ENCODE measurements around the gene STX4. TPM values are rescaled to one million over a fixed set of nuclear protein-coding genes. Genes with fewer than 3 reads are reported as not detected.

The STX4 gene
- total and polyA plus RNA-seq, 9 of the 15 experiments (the other 6 are each of a cell fraction or from before 2014, with no cell fraction given): 3.2 to 48.0 (median 21.5) TPM

DNA sequence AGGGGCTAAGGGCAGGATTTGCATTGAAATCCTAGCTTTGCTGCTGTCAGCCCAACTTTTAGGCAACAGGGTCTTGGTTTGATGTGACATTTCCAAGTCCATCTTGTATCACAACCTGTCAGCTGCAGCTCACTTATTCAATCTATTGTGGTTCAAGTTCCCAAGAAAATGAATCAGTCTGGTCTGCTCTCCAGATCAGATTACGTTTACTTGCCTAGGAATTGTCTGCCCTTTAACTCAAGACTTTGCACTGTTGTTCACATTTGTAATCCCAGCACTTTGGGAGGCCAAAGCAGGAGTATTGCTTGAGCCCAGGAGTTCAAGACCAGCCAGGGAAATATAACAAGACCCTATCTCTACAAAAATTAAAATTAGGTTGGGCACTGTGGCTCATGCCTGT lies 10.0 kb downstream of the STX4 start:
- no TSS peak for BruUV-seq (replicated peaks)
- no peak for FAIRE-seq
- DNase-seq (ENCODE audit: extremely low read depth in 1 of 4, low spot score in 3 of 4): no peak
- Histone ChIP-seq H3K36me3 (ENCODE audit: control insufficient read depth, insufficient read depth, low read length) (peaks cover 23% of the 10 kb centered on the region; the same call in 2 of the 3 replicates), H2AFZ (ENCODE audit: low read depth, low read length) (no peak overlapping the region), H3K27ac (ENCODE audit: extremely low read depth, low read depth, low read length) (no peak overlapping the region), H3K9me3 (replicated peaks; ENCODE audit: control insufficient read depth, insufficient read depth, low read depth, low read length) (no peaks in the 10 kb centered on the region), H3K9me1 (ENCODE audit: control insufficient read depth, insufficient read depth, low read length) (no peaks in the 10 kb centered on the region), H3K4me2 (ENCODE audit: insufficient read depth, low read length) (no peak overlapping the region), H3K4me1 (replicated peaks in 1 of 2; ENCODE audit: control insufficient read depth in 2 of 2, insufficient read depth in 2 of 2, low read length in 2 of 2) (peaks cover 0 to 13% of the 10 kb centered on the region in 2 experiments; a peak in 2 of 5 replicates), H3K4me3 (no peak overlapping the region), H3K9ac (ENCODE audit: insufficient read depth in 1 of 2, low read depth in 2 of 2, low read length in 2 of 2) (no peak overlapping the region), H4K20me1 (replicated peaks; ENCODE audit: control insufficient read depth, insufficient read depth, low read length) (no peaks in the 10 kb centered on the region), H3K79me2 (ENCODE audit: control insufficient read depth, insufficient read depth, low read length) (no peaks in the 10 kb centered on the region), H3K27me3 (ENCODE audit: control insufficient read depth in 2 of 2, insufficient read depth in 2 of 2, low read length in 2 of 2) (no peaks in the 10 kb centered on the region)
- WGBS (ENCODE audit: insufficient coverage, low coverage, missing lambda C conversion rate): 50% methylated on average over 1 of the region's 1 CpG
- no peak for ATAC-seq
- intact Hi-C loops (cut with micrococcal nuclease) (no loop called here), in situ Hi-C loops (cut with MboI) (no loop called here)
- CTCF ChIA-PET (ENCODE audit: low intra/inter-chr PET ratio): interaction anchor here (0.6 kb wide), 1 partner anchor 57 kb away, joined by 3 read pairs; no protein-coding TSS in a partner anchor
- POLR2A ChIA-PET: interaction anchor here (0.6 to 1.0 kb wide), 5 partner anchors 12 to 146 kb away, joined by 3 to 5 read pairs (median 4); partner anchors contain the start of gene ZNF668
- no peak for TF ChIP-seq NELFE (IDR thresholded peaks at IDR 0.05; ENCODE audit: insufficient read depth, insufficient read length)
- TF ChIP-seq HNRNPLL (IDR thresholded peaks at IDR 0.05; ENCODE audit: low read depth, low read length, poor library complexity, severe bottlenecking): no peak
- no peak for TF ChIP-seq ZMIZ1 (IDR thresholded peaks at IDR 0.05; ENCODE audit: low read depth in 2 of 2, low read length in 2 of 2)
- TF ChIP-seq IFI16 (CRISPR knock-in tag; IDR thresholded peaks at IDR 0.05): no peak
- TF ChIP-seq, protein P1, sequence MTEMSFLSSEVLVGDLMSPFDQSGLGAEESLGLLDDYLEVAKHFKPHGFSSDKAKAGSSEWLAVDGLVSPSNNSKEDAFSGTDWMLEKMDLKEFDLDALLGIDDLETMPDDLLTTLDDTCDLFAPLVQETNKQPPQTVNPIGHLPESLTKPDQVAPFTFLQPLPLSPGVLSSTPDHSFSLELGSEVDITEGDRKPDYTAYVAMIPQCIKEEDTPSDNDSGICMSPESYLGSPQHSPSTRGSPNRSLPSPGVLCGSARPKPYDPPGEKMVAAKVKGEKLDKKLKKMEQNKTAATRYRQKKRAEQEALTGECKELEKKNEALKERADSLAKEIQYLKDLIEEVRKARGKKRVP (CRISPR knock-in tag; IDR thresholded peaks at IDR 0.05): no peak
- TF ChIP-seq RBBP5 (IDR thresholded peaks at IDR 0.05; ENCODE audit: borderline replicate concordance, insufficient read depth, low read length, poor library complexity, severe bottlenecking): no peak
- no peak for TF ChIP-seq HNRNPL (IDR thresholded peaks at IDR 0.05; ENCODE audit: low read depth, low read length)
- TF ChIP-seq CGGBP1 (CRISPR knock-in tag; IDR thresholded peaks at IDR 0.05): no peak
- TF ChIP-seq YBX1 (IDR thresholded peaks at IDR 0.05): no peak
- TF ChIP-seq, protein P2, sequence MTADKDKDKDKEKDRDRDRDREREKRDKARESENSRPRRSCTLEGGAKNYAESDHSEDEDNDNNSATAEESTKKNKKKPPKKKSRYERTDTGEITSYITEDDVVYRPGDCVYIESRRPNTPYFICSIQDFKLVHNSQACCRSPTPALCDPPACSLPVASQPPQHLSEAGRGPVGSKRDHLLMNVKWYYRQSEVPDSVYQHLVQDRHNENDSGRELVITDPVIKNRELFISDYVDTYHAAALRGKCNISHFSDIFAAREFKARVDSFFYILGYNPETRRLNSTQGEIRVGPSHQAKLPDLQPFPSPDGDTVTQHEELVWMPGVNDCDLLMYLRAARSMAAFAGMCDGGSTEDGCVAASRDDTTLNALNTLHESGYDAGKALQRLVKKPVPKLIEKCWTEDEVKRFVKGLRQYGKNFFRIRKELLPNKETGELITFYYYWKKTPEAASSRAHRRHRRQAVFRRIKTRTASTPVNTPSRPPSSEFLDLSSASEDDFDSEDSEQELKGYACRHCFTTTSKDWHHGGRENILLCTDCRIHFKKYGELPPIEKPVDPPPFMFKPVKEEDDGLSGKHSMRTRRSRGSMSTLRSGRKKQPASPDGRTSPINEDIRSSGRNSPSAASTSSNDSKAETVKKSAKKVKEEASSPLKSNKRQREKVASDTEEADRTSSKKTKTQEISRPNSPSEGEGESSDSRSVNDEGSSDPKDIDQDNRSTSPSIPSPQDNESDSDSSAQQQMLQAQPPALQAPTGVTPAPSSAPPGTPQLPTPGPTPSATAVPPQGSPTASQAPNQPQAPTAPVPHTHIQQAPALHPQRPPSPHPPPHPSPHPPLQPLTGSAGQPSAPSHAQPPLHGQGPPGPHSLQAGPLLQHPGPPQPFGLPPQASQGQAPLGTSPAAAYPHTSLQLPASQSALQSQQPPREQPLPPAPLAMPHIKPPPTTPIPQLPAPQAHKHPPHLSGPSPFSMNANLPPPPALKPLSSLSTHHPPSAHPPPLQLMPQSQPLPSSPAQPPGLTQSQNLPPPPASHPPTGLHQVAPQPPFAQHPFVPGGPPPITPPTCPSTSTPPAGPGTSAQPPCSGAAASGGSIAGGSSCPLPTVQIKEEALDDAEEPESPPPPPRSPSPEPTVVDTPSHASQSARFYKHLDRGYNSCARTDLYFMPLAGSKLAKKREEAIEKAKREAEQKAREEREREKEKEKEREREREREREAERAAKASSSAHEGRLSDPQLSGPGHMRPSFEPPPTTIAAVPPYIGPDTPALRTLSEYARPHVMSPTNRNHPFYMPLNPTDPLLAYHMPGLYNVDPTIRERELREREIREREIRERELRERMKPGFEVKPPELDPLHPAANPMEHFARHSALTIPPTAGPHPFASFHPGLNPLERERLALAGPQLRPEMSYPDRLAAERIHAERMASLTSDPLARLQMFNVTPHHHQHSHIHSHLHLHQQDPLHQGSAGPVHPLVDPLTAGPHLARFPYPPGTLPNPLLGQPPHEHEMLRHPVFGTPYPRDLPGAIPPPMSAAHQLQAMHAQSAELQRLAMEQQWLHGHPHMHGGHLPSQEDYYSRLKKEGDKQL (CRISPR knock-in tag; IDR thresholded peaks at IDR 0.05; ENCODE audit: borderline replicate concordance): no peak
- no peak for TF ChIP-seq SNRNP70 (optimal IDR thresholded peaks at IDR 0.05; ENCODE audit: low read depth, low read length)
- no peak for TF ChIP-seq ARID1B (IDR thresholded peaks at IDR 0.05)

Measured in K562 (cell line).